Measurements from ENCODE around the gene C17orf75.
A peak's percentile ranks its signal among the peaks of the same experiment; 100 is the strongest.
"Not testable (repeated sequence)": the region's sequence is repeated elsewhere in the genome, so short reads cannot be mapped to it uniquely, and the experiment has no call there.

Gene C17orf75

DNA sequence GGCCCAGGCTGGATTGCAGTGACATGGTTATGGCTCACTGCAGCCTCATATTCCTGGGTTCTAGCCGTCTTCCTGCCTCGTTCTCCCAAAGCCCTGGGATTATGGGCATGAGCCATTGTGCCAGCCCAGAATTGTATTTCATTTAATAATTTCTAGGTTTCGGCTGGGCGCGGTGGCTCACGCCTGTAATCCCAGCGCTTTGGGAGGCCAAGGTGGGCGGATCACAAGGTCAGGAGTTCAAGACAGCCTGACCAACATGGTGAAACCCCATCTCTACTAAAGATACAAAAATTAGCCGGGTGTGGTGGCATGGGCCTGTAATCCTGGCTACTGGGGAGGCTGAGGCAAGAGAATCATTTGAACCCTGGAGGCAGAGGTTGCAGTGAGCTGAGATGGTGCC is 10.8 kb upstream of the C17orf75 start:
- Histone ChIP-seq H3K4me1 (ENCODE audit: control insufficient read depth, insufficient read depth, low read length) (peaks cover 26% of the 10 kb centered on the region), H3K36me3 (ENCODE audit: control insufficient read depth in 2 of 2, insufficient read depth in 1 of 2, low read length in 2 of 2) (peaks cover 58 to 59% of the 10 kb centered on the region in 2 experiments), H3K4me3 (ENCODE audit: low read depth, low read length) (peak overlapping the region; percentile 77)
- H3K27ac ChIP-seq (ENCODE audit: extremely low read depth, low read depth, low read length); POLR2A ChIA-PET; H3K9me3 ChIP-seq (ENCODE audit: control insufficient read depth, insufficient read depth, low read depth, low read length): not testable (repeated sequence)
- TF ChIP-seq ZNF600 (tag by site-specific recombination; IDR thresholded peaks at IDR 0.05), result 0 out of 2 replicates have a peak, but pooled peaks have one; percentile 26
- CTCF ChIA-PET, result interaction anchor here (0.6 to 1.8 kb wide), 2 partner anchors 66 to 92 kb away, joined by 3 to 6 read pairs; partner anchors contain the start of gene PSMD11

DNA sequence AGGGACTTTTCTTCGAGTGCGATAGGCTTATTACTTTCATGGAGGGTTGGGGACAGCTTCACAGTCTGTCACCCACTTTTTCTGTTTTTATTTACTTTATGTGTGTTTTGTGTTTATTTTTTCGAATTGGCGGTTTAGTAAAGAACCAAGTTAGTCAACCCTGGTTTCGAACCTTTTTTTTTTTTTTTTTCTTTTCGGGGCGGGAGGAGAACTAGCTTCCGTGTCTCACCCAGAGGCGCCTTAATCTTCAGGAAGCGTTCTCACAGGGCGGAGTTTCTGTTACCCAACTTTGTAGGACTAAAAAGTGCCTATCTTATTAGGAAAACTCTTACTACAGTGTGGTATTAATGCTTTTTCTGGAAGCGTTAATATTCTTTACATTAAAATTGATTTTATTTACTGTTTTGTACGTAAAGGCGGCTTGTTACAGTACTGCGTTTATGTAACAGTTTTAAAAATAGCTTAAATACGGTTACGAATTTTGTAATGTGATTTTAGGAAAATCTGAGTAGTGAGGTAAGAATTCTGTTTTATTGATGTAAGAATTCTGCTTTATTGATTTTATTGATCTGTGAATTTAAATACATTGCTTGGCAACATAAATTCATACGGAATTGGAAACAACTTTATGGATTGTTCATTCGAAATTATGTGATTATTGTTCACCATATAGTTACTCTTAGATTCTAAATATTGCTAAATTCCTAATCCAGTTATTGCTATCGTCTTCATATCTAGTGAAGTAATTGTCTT is 8.9 kb upstream of the C17orf75 start:
- no peaks in the 10 kb centered on the region for H3K9me3 ChIP-seq (ENCODE audit: control insufficient read depth, insufficient read depth, low read depth, low read length)
- H3K4me1 ChIP-seq (ENCODE audit: control insufficient read depth, insufficient read depth, low read length), result peaks cover 20% of the 10 kb centered on the region
- peak overlapping the region; percentile 77 for H3K4me3 ChIP-seq (ENCODE audit: low read depth, low read length)
- H3K27ac ChIP-seq (ENCODE audit: extremely low read depth, low read depth, low read length), result peak overlapping the region; percentile 94
- H3K36me3 ChIP-seq (ENCODE audit: control insufficient read depth in 2 of 2, insufficient read depth in 1 of 2, low read length in 2 of 2), result peaks cover 40 to 44% of the 10 kb centered on the region in 2 experiments
- POLR2A ChIA-PET, result interaction anchor here (0.6 to 1.2 kb wide), 9 partner anchors 9 to 105 kb away, joined by 3 to 8 read pairs (median 4); partner anchors contain the start of genes C17orf75 and PSMD11
- CTCF ChIA-PET, result interaction anchor here (0.6 to 1.5 kb wide), 3 partner anchors 67 to 98 kb away, joined by 3 to 4 read pairs (median 3); partner anchors contain the start of gene PSMD11
- TF ChIP-seq ZNF23 (tag by site-specific recombination; IDR thresholded peaks at IDR 0.05; ENCODE audit: borderline replicate concordance) (no peak), ZNF391 (tag by site-specific recombination; IDR thresholded peaks at IDR 0.05; ENCODE audit: borderline replicate concordance, low read depth) (no peak), ZNF239 (tag by site-specific recombination; IDR thresholded peaks at IDR 0.05) (no peak), ZNF555 (tag by site-specific recombination; conservative IDR thresholded peaks at IDR 0.05) (no peak), ZNF549 (tag by site-specific recombination; IDR thresholded peaks at IDR 0.05) (no peak), ZNF624 (tag by site-specific recombination; IDR thresholded peaks at IDR 0.05) (no peak), ZSCAN30 (tag by site-specific recombination; IDR thresholded peaks at IDR 0.05) (no peak), TCF7L2 (IDR thresholded peaks at IDR 0.05; ENCODE audit: borderline replicate concordance, low read depth, low read length) (no peak), ZNF324 (tag by site-specific recombination; IDR thresholded peaks at IDR 0.05) (no peak), ZNF416 (tag by site-specific recombination; IDR thresholded peaks at IDR 0.05) (no peak), ZNF266 (tag by site-specific recombination; IDR thresholded peaks at IDR 0.05; ENCODE audit: low read depth) (no peak), SP2 (tag by site-specific recombination; IDR thresholded peaks at IDR 0.05) (no peak), ZNF146 (tag by site-specific recombination; IDR thresholded peaks at IDR 0.05) (no peak), ZBTB17 (tag by site-specific recombination; IDR thresholded peaks at IDR 0.05) (0 out of 2 replicates have a peak, but pooled peaks have one; percentile 9), ZNF24 (tag by site-specific recombination; IDR thresholded peaks at IDR 0.05) (no peak), ZNF274 (IDR thresholded peaks at IDR 0.05; ENCODE audit: low read length) (no peak), ZNF274 (tag by site-specific recombination; IDR thresholded peaks at IDR 0.05; ENCODE audit: borderline replicate concordance) (no peak), ZBTB21 (tag by site-specific recombination; IDR thresholded peaks at IDR 0.05) (no peak), ZNF670 (tag by site-specific recombination; IDR thresholded peaks at IDR 0.05; ENCODE audit: low read depth) (no peak), ZNF366 (tag by site-specific recombination; conservative IDR thresholded peaks at IDR 0.05) (no peak), ZNF133 (tag by site-specific recombination; IDR thresholded peaks at IDR 0.05) (no peak), WT1 (tag by site-specific recombination; IDR thresholded peaks at IDR 0.05) (no peak), OVOL3 (tag by site-specific recombination; IDR thresholded peaks at IDR 0.05) (no peak), KLF1 (tag by site-specific recombination; IDR thresholded peaks at IDR 0.05) (no peak), GLI4 (tag by site-specific recombination; IDR thresholded peaks at IDR 0.05) (0 out of 2 replicates have a peak, but pooled peaks have one; percentile 8), ZNF610 (tag by site-specific recombination; IDR thresholded peaks at IDR 0.05; ENCODE audit: borderline replicate concordance) (no peak), ZNF626 (tag by site-specific recombination; IDR thresholded peaks at IDR 0.05) (no peak)
- TF ChIP-seq, protein P1, sequence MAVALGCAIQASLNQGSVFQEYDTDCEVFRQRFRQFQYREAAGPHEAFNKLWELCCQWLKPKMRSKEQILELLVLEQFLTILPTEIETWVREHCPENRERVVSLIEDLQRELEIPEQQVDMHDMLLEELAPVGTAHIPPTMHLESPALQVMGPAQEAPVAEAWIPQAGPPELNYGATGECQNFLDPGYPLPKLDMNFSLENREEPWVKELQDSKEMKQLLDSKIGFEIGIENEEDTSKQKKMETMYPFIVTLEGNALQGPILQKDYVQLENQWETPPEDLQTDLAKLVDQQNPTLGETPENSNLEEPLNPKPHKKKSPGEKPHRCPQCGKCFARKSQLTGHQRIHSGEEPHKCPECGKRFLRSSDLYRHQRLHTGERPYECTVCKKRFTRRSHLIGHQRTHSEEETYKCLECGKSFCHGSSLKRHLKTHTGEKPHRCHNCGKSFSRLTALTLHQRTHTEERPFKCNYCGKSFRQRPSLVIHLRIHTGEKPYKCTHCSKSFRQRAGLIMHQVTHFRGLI (tag by site-specific recombination; IDR thresholded peaks at IDR 0.05), result no peak
- TF ChIP-seq, protein P2, sequence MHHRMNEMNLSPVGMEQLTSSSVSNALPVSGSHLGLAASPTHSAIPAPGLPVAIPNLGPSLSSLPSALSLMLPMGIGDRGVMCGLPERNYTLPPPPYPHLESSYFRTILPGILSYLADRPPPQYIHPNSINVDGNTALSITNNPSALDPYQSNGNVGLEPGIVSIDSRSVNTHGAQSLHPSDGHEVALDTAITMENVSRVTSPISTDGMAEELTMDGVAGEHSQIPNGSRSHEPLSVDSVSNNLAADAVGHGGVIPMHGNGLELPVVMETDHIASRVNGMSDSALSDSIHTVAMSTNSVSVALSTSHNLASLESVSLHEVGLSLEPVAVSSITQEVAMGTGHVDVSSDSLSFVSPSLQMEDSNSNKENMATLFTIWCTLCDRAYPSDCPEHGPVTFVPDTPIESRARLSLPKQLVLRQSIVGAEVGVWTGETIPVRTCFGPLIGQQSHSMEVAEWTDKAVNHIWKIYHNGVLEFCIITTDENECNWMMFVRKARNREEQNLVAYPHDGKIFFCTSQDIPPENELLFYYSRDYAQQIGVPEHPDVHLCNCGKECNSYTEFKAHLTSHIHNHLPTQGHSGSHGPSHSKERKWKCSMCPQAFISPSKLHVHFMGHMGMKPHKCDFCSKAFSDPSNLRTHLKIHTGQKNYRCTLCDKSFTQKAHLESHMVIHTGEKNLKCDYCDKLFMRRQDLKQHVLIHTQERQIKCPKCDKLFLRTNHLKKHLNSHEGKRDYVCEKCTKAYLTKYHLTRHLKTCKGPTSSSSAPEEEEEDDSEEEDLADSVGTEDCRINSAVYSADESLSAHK (tag by site-specific recombination; IDR thresholded peaks at IDR 0.05), result no peak

Measured in HEK293 (cell line).